Vagina (tissue), 2 donors: ENCODE results near the gene BPI.

Source experiments
- CTCF ChIP-seq, 3 experiments: fragments of 450-650 bp in 2 of 3; fragments of 200-600 bp in 1 of 3; sonication (generic) in 1 of 3; IDR thresholded peaks; one replicate each; pipeline ENCODE4 v1.5.1; 2017 to 2019; ENCODE audit warnings: antibody characterized with exemption in 3 of 3, mild to moderate bottlenecking in 2 of 3, moderate library complexity in 2 of 3
- POLR2A ChIP-seq, 2 donors: fragments of 450-650 bp; IDR thresholded peaks; one replicate each; pipeline ENCODE4 v1.6.1; 2017; ENCODE audit warnings: antibody characterized with exemption in 2 of 2, mild to moderate bottlenecking in 2 of 2, moderate library complexity in 2 of 2

GRCh38 chr20:38261054-38261390 lies 42.9 kb upstream of the BPI start:
- TF ChIP-seq CTCF (IDR thresholded peaks at IDR 0.05) (no peak), POLR2A (IDR thresholded peaks at IDR 0.05) (no peak)
